Activated CD4-positive, alpha-beta T cell treated with anti-CD3 and anti-CD28 coated beads for 4 hours (primary cell): ENCODE measurements around the gene ULK4.
"Not testable (repeated sequence)": the region's sequence is repeated elsewhere in the genome, so short reads cannot be mapped to it uniquely, and the experiment has no call there.

Experiments used
- DNase-seq, 2 donors: peaks; one replicate each; pipeline ENCODE4 v3.0.0-alpha.2; 2020

ULK4 gene

DNA sequence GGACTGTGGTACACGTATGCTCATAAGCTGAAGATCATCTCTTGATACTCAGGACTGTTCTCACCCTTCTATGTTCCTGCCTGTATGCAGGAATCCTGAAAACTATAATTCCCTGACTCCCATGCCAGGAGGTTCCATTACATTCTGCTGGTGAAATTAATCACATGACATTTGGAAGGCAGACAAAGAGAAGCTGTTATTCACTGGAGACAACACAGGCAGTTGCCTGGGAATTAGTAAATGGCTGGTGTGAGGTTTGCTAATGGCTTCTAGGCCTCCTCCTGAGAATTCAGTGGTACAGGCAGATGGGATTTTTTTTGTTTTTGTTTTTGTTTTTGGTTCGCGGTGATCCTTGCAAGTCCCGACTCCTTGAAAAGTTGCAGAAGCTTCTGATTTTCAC lies 671.2 kb downstream of the ULK4 start:
- DNase-seq, result no peak

DNA sequence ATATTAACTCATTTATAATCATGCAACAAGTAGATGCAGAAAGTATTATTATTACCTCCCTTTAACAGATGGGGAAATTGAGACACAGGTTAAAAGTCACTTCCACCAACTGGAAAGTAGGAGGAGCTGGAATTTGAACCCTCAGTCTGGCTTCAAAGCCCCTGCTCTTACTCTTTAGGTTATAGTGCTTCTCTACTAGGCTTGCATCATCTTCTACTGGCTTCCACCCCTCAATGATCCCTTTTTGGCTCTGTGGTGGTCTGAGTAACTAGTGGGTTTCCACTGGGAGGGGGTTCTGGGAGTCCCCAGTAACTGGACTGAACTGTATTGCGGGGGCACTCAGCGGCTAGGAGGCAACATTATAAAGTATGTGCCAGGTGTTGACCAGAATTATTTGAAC lies 671.6 kb downstream of the ULK4 start:
- DNase-seq, result no peak

DNA sequence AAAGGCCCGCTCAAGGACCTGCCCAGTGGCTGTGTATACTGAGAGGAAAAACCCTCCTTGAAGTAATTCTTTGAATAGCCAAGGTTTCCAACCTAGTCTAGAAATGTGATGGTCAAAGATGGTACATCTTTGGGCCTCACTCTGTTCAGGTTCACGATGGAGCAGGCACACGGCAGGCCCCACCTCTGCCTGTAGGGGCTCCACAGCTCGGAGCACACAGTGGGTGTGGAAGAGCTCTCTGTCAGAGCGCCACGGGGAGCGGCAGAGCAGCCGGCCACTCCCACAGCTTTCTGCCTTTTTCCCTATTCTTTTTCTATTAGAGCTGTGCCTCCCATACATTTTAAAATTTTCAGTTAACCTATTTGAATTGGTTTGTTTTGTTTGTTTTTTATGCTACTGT lies 673.1 kb downstream of the ULK4 start:
- no peak for DNase-seq

DNA sequence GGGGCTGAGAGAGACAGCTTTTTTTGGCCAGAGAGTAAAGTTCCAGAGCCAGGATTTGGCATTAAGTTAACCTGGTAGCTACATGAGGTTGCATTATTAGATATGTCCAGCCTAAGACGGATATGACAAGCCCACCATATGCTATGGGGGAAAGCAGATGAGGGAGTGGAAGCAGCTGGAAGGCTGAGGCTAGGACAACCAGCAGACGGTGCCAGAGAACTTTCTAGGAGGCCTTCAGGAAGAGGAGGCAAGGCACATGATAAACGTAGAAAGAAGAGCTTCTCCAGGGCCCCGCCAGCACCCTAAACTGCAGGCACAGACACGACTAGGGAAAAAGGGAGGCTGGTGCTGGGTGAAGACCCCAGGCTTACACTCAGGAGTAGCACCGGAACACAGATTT lies 675.6 kb downstream of the ULK4 start:
- no peak for DNase-seq

DNA sequence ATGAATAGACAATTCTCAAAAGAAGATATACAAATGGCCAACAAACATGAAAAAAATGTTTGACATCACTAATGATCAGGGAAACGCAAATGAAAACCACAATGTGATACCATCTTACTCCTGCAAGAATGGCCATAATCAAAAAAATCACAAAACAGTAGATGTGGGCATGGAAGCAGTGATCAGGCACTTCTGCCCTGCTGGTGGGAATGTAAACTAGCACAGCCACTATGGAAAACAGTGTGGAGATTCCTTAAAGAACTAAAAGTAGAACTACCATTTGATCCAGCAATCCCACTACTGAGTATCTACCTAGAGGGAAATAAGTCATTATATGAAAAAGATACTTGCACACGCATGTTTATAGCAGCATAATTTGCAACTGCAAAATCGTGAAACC lies 677.0 kb downstream of the ULK4 start:
- not testable (repeated sequence) for DNase-seq

DNA sequence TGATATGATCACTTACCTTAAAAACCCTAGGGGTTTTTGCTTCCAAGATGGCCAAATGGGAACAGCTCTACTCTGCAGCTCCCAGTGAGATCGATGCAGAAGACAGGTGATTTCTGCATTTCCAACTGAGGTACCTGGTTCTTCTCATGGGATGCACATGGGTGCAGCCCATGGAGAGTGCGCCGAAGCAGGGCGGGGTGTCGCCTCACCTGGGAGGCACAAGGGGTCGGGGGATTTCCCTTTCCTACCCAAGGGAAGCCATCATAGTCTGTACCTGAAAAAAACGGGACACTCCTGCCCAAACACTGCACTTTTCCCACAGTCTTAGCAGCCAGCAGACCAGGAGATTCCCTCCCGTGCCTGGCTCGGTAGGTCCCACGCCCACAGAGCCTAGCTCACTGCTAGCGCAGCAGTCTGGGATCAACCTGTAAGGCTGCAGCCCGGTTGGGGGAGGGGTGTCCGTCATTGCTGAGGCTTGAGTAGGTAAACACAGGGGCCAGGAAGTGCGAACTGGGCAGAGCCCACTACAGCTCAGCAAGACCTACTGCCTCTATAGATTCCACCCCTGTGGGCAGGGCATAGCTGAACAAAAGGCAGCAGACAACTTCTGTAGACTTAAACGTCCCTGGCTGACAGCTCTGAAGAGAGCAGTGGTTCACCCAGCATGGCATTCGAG lies 684.0 kb downstream of the ULK4 start:
- no peak for DNase-seq

DNA sequence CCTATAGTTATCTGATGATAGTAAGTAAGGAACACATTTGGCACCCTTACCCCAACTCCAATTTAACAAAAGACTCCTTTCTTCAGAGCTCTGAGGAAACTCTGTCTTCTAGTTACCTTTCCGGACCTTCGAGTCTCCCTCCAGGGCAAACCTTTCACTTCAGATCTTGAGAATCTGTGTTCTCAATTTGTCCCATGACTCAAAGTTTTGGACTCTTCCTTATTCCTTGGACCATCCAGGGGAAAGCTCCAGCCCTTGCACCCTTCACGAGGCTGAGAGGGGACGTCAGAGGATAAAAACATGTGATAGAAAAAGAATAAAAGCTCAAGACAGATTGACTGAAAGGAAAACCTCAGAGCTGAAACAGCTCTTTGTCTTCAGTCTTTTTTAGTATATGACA lies 685.7 kb downstream of the ULK4 start:
- no peak for DNase-seq

DNA sequence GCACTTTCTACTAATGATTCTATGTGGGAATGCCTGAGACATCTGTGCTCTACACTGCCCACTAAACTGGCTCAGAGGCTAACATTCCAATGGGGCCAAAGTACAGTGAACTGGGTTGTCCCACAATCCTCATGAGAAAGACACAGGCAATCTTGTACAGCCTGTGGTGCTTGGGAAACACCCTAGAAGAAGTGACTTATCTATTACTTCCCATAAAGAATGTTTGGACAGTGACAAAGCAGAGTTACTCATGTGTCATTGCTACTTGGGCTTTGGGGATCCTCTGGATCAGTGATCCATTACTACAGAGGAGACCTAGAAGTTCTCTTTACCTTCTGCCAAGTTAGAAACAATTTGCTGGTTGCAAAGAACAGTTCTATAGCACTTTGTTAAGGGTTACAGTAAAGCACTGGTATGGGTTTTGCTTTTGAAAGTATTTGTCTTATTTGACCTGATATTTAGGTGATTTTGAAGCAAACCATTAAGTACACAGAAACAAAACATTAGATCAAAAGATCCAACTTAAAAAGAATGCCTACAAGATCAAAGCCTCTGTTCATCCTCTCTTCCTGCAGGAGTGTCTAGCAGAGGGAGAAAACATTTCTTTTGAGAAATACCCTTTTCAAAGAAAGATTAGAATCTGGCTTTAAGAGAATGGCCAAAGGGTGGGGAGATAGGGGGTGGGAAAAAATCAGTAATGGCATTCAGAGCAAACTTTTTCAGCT lies 686.8 kb downstream of the ULK4 start:
- no peak for DNase-seq

DNA sequence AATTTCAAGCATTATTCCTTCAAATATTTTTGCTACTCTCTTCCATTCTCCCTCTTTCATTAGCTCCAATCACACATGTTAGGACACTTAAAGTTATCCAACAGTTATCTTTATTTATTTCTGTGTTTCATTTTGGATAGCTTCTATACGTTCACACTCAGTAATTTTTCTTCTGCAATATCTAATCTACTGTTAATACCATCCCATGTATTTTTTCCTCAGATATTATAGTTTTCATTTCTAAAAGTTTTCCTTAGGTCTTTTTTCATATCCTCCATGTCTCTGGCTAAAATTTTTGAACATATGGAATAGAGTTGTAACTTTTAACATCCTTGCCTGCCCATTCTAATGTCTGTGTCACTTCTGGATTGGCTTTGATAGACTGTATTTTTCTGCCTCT lies 689.2 kb downstream of the ULK4 start:
- no peak for DNase-seq

DNA sequence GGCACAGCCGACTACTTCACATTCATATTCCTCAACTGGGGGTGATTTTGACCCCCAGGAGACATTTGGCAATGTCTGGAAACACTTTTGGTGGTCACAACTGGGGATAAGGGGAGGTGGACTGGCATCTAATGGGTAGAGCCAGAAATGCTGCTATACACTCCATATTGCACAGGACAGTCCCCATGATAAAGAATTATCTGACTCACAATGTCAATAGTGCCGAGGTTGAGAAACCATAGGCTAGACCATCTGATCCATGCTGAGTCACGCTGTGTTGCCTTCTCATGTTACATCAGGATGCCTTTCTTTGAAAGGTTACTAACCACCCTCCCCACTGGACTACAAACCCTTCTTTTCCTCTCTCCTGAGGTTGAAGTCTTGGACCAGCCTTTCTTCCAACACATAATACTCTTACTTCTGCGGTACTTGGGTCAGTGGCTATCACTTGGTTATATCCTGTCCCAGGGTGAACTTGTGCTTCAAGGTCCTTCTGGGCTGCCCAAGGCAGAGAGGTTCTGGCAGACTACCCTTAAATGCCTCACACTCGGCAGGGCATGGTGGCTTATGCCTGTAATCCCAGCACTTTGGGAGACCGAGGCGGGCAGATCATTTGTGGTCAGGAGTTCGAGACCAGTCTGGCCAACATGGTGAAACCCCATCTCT lies 693.8 kb downstream of the ULK4 start:
- DNase-seq, result no peak

DNA sequence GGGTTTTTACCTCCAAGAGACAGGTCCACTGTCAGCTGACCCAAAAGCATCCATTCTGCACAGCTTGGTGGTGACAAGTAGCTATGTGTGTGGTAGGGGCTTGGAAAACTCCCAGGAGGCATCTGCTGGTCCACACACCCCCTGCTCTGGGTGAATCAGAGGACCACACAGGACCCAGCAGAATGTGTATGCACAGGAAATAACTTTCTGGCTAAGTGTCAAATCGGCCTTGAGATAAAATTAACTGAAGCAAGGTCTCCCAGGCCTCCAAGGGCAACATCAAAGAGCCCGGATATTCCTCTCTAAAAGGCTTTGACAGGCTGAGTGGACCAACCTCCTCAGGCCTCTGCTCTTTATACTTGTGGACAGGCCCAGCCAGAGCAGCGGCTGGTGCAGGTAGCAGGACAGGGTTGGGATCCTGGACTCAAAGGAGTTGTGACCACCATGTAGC lies 696.1 kb downstream of the ULK4 start:
- DNase-seq, result no peak

DNA sequence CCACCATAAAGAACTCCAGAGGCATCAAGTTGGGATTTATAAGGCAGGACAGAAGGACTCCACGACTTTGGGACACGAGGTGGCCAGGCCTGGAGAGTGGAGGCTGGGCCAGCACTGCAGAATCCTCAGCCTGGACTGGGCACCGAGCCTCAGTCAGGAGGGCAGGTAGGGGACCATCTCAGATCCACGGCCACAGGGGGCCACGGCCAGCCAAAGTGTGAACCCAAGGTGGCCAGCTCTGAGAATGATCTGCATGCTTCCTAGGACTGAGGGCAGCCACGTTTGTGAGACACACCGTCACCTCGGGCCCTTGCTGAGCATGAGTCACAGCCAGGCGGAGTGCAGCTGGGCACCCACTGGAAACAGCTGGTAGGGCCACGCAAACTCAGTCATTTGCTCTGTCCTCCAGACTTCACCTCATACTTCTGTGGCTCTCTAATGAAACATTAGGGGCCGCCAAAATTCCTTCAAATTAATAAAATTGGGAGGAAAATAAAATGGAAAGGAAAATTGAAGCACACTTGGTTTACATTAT lies 696.8 kb downstream of the ULK4 start:
- DNase-seq, result no peak

DNA sequence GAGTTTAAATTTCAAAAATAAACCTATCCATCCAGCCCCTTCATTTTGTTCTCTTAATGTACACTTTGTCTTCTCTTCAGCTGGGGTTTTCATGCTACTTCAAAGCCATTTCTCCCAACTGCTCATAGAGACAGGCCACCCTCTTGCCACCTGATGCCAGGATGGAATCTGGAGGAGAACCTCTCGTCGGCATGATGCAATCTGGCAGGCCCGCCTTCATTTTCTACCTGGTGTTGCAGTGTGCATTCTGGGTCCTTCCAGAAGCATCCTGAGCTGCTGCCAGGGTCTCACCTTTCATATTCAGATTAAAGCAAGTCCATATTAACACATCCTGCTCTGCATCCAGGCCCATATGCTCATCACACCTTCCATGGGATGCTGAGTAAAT lies 701.8 kb downstream of the ULK4 start:
- no peak for DNase-seq

DNA sequence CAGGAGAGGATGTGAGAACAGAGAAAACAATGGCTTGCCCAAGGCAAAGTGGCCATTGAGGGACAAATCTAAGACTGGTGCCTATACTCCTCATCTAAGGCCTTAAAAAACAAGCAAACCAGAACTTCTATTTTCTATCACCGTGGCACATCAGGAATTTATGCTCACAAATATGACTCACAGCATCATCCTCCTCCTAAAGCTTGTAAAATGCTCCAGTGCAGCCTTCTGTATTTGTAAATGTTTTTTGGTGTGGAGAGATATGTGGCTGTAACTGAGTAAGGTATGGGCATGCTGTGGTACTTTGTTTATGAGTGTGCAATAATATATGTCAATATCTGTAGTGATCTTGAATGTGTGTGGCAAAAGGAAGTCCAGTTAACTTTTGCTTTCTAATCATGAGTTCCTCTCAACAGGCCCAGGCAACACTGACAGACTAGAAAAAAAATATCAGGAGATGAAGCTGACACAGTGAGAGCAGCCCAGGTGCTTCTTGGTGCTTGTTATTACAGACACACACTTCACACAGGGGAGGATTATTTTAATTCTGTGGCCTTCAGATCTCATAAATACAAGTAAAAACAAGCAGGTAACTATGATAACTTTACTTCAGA lies 702.3 kb downstream of the ULK4 start:
- DNase-seq, result no peak

DNA sequence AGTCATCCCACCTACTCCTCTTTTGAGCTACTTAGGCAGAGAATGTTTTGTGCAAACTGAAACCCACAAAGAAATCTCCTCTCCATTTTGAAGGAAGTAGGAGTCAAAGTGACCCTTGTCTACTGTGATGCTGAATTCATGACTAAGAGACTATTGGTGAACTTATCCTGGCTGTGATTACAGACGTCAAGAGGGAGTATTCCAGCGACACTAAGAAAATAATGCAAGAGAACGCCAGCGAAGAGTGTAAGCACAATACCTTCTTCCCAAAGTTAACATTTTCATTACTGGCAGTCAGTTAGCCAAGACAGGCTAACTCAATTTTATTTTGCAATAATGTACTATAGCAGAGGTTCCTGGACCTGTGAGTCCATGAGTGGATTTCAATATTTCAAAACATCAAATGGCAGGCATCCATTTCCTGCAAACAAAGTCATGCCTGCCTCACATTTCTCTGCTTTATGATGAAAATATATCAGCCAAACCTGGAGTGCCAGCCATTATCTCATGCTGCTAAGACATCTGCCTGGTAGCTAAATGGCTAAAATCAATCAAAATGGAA lies 703.6 kb downstream of the ULK4 start:
- DNase-seq, result no peak

DNA sequence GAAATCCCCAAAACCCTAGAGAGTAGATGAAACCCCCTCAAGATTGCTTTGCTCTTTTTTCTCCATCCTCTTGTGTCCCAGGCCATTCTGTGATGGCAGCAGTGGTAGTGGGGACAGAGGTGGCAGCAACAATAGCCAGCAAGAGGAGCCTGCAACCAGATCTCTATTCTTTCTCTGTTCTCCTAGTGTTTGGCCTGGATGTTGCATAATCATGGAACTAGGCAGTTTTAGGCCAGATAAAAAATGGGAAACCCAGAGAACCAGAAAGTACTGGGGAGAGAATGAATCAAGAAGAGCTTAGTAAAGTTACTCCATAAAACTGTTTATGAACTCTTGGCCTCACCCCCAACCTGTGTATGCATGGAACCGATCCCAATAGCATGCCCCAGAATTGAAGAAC lies 710.3 kb downstream of the ULK4 start:
- no peak for DNase-seq

DNA sequence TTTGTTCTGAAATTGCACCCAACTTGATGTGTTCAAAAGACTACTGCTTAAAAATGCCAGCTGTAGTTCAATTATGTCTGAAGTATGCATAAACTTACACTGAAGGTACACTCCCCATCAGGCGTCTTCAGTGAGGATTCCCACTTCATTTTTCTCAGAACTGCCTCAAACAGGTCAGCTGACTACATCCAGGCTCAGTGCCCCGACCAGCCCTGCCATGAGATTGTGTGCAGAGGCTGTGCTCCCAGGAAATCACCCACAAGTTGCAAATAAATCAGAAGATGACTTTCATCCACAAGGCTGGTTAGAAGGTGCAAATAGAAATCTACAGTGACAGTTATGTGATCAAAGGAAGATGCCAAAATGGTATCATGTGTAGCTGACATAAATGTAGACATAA lies 711.1 kb downstream of the ULK4 start:
- no peak for DNase-seq

DNA sequence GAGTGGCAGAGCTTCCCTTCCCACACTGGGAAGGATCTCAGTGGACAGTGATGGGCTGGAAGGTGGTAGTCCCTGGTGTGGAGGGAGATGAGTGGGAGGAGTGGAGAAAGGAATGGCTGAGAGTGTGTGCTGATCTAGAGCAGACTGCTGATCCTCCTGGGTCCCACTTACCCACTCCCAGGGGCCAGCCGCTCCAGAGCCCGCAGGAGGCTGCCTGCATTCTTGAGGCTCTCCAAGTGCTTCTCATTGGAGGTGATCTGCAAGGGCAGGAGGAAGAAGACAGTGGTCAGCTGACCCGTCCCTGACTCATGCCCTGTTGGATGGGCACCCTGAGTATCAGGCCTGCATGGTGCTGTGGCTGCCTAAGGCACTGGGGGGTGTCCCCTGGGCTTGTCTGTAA lies 712.6 kb downstream of the ULK4 start:
- no peak for DNase-seq

DNA sequence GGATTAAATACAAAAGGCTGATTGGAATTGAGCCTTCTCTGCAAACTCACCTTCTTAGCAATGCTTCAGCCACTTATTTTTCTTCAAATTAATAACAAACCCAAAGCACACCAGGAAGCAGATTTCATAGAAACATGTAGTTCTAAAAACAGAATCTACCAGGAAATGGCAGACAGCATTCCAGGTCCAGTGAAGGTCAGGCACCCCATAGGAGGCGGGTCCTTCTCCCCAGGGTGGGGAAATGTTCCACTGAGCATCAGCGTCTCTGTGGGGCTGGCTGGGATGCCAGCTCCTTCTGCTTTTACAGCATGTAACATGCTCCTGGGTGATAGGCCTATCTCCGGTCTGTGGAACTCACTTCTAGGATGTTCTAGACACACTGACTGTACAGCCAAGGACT lies 713.4 kb downstream of the ULK4 start:
- DNase-seq, result no peak

DNA sequence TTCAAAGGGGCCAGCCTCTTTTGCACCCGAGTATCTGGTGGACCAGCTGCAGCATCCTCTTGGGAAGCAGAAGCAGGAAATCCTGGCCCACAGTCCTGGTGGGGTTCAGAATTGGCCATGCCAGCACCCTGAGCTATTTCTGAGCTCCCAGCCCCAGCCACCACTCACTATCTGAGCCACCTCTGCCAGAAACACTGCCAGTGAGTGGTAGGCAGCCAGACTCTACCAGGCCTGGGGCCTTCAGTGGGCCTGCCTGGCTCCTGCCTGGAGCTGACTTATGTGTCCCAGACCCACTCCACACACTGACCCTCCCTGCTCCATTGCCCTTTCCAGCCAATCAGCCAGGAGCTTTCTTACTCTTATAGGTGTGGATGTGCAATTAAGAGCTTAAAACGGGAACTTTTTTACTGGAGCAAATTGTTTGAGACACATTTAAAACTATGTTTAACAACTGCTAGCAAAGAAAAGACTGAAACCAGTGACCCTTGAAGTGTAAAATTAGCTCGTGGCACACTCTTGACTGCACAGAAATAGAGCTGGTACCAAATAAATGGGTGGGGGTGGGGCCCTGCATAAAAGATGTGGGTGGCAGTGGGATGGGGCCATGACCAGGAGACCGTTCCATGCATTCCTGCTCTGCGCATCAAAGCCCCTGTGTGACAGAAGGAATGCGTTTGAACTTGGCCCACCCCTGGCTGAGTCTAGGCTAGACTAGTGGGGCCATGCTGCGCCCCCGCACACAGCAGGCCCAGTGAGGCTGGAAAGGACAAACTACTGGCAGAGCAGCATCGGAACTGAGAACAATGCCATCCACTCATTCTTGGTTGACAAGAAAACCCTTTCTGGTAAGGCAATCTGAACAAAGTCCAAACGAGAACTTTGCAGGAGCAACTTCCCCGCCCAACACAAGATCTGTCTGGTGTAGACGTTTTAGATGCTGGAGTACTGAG lies 714.6 kb downstream of the ULK4 start:
- DNase-seq, result no peak

DNA sequence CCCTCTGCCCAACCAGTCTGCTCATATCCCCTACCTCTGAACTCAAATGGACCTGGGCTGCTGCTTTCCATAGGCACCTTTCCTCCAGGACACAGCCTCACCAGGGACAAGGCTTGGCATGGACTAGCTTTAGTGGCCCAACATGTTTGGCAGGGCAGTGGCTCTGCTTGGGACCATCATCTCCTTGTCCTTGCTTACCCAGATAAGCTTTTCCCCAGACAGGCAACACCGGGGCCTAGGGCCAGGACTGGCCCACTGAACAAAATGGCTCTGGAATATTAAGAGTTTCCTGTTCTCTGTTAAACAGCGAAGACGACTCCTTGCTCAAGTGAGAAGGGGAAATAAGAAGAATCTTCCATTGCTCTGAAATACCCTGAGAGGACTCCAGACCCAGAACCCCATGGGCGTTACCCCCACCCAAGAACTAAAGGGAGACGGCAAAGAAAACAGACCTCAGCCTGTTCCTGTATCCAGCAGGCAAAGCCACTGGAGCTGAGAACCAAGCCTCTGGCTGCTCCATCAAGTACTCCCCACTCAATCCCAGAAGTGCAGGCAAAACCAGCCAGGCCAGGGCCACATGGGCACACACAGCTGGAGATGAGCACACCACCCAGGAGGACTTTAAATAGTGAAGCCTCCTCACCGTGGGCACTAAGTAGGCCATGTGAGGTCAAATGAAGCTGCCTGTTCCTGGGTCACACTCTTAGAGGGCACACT lies 717.1 kb downstream of the ULK4 start:
- DNase-seq, result no peak
